DND-41 (cell line): ENCODE results near the gene MIGA2.

Experiments
- CTCF ChIP-seq: IDR thresholded peaks from 2 replicates; pipeline ENCODE4 v1.5.1; 2012; ENCODE audit warnings: borderline replicate concordance, low read length, moderate library complexity, mild to moderate bottlenecking; ENCODE audit not compliant: poor library complexity, severe bottlenecking; ENCODE audit errors: extremely low read depth
- EZH2 ChIP-seq: IDR thresholded peaks from 3 replicates; pipeline ENCODE4 v1.6.1; 2012; ENCODE audit warnings: borderline replicate concordance, low read depth, mild to moderate bottlenecking, moderate library complexity, low read length, inconsistent platforms; ENCODE audit not compliant: severe bottlenecking

DNA sequence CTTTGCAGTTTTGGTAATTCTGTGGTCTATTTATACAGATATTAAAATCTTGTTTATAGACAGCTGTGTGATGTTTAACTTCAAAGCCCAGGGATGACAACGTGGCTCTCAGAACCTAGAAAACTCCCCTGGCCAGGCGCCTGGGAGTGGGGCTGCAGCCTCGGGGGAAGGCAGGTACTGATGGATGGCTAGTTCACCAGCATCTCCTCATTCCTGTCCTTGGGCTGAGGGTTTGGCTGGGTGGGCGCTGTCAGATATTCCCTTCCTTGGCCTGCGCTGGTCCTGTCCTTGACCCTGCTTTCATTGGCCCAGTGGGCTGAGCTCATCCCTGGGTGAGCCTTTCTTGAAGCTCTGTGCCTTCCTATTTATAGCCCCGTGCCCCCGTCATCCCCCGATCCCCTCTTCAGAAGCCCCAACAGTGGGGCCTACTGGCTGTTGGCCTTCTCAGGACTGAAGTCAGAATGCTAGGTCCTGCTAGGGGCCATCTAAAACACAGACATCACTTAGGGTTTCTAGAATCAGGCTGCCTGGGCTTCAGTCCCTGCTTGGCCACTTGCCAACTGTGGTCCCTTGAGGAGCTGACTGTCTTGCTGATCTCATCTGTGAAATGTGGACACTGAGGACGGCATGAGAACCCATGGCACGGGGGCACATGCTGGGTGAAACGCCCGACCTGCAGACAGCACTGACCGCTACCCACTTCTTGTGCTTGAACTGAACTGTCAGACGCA, 29.2 kb upstream of the MIGA2 start:
- TF ChIP-seq CTCF = no peak
- TF ChIP-seq EZH2 = no peak
